SK-N-SH (cell line): Measurements from ENCODE around the gene PGGHG. TPM values are rescaled to one million over a fixed set of nuclear protein-coding genes. Genes with fewer than 3 reads are reported as not detected.
A peak's percentile ranks its signal among the peaks of the same experiment; 100 is the strongest.

Source experiments
- CTCF ChIA-PET: fragments of 300-600, 350-600 bp; formaldehyde crosslinking; extraction: SDS; loops from one replicate; lab custom pipeline; 2021; lab: Yijun Ruan, JAX
- POLR2A ChIA-PET: fragments of 350-600 bp; sonication (Branson Sonifier 250); formaldehyde crosslinking; extraction: SDS; loops from one replicate; lab custom pipeline; 2020; ENCODE audit warnings: antibody characterized with exemption, inconsistent platforms; lab: Yijun Ruan, JAX
- DNase-seq: peaks from one replicate; pipeline ENCODE4 v3.0.0; 2012
- H2AFZ ChIP-seq: fragments of 200-600 bp; sonication (generic); 2 replicates; pipeline ENCODE4 v1.8.1; 2016; ENCODE audit warnings: antibody characterized with exemption, mild to moderate bottlenecking, low read depth
- H3F3A ChIP-seq: fragments of 200-600 bp; sonication (generic); replicated peaks from 2 replicates; pipeline ENCODE3; 2016; ENCODE audit warnings: antibody characterized with exemption, mild to moderate bottlenecking; ENCODE audit not compliant: insufficient read depth
- H3K27ac ChIP-seq, 2 experiments: fragments of 200-500 bp in 1 of 2; fragments of 200-600 bp in 1 of 2; sonication (Bioruptor generic) in 1 of 2; sonication (generic), shearing (Covaris generic) in 1 of 2; 2 replicates each; pipeline versions ENCODE4 v1.5.1 to v1.6.1; 2014 to 2016; ENCODE audit warnings: low read depth in 2 of 2, inconsistent platforms in 1 of 2, low read length in 1 of 2, mild to moderate bottlenecking in 1 of 2, mixed read lengths in 1 of 2
- H3K27me3 ChIP-seq: fragments of 200-600 bp; sonication (generic), shearing (Covaris generic); 2 replicates; pipeline ENCODE4 v1.6.1; 2016; ENCODE audit warnings: mixed run types; ENCODE audit not compliant: insufficient read depth
- H3K36me3 ChIP-seq, 2 experiments: fragments of 200-500 bp in 1 of 2; fragments of 200-600 bp in 1 of 2; sonication (Bioruptor generic) in 1 of 2; sonication (generic) in 1 of 2; replicated peaks in 1 of 2; 2 replicates each; pipeline versions ENCODE3 to v1.5.1; 2014 to 2016; ENCODE audit warnings: low read length in 1 of 2, mild to moderate bottlenecking in 1 of 2; ENCODE audit not compliant: insufficient read depth in 2 of 2, control insufficient read depth in 1 of 2
- H3K4me1 ChIP-seq, 2 experiments: fragments of 200-500 bp in 1 of 2; fragments of 200-600 bp in 1 of 2; sonication (Bioruptor generic) in 1 of 2; sonication (generic), shearing (Covaris generic) in 1 of 2; 2 replicates each; pipeline versions ENCODE4 v1.5.1 to v1.6.1; 2014 to 2016; ENCODE audit warnings: low read depth in 1 of 2, low read length in 1 of 2, mixed run types in 1 of 2; ENCODE audit not compliant: insufficient read depth in 2 of 2, control insufficient read depth in 1 of 2
- H3K4me2 ChIP-seq: fragments of 200-600 bp; sonication (generic), shearing (Covaris generic); 2 replicates; pipeline ENCODE4 v1.6.1; 2017; ENCODE audit warnings: mixed run types
- H3K4me3 ChIP-seq, 2 experiments: fragments of 200-500 bp in 1 of 2; fragments of 200-600 bp in 1 of 2; sonication (Bioruptor generic) in 1 of 2; sonication (generic), shearing (Covaris generic) in 1 of 2; 2 replicates each; pipeline versions ENCODE4 v1.5.1 to v1.8.1; 2014 to 2016; ENCODE audit warnings: low read depth in 2 of 2, inconsistent platforms in 1 of 2, low read length in 1 of 2, mild to moderate bottlenecking in 1 of 2, mixed read lengths in 1 of 2, moderate library complexity in 1 of 2
- H3K79me2 ChIP-seq: fragments of 200-600 bp; sonication (generic); 2 replicates; pipeline ENCODE4 v1.8.1; 2017; ENCODE audit warnings: mild to moderate bottlenecking; ENCODE audit not compliant: insufficient read depth
- H3K9ac ChIP-seq: fragments of 200-600 bp; sonication (generic); 2 replicates; pipeline ENCODE4 v1.6.1; 2017; ENCODE audit warnings: mixed run types
- H3K9me2 ChIP-seq: fragments of 200-600 bp; sonication (generic); 2 replicates; pipeline ENCODE4 v1.6.1; 2017; ENCODE audit warnings: mixed run types
- H3K9me3 ChIP-seq: fragments of 200-600 bp; sonication (generic); 2 replicates; pipeline ENCODE4 v1.6.1; 2017; ENCODE audit warnings: mixed run types, mild to moderate bottlenecking, moderate library complexity
- H4K20me1 ChIP-seq: fragments of 200-600 bp; sonication (generic); 2 replicates; pipeline ENCODE4 v1.6.1; 2017; ENCODE audit warnings: mild to moderate bottlenecking, mixed run types; ENCODE audit not compliant: insufficient read depth
- CHD2 ChIP-seq: fragments of 150-350 bp; IDR thresholded peaks from 2 replicates; pipeline ENCODE4 v1.6.1; 2018; ENCODE audit warnings: low read length; ENCODE audit not compliant: partially characterized antibody
- CTCF ChIP-seq: fragments of 200-600 bp; sonication (generic); IDR thresholded peaks from 2 replicates; pipeline ENCODE4 v1.6.1; 2017; ENCODE audit warnings: antibody characterized with exemption, mild to moderate bottlenecking, moderate library complexity
- EP300 ChIP-seq, 2 experiments: IDR thresholded peaks; 2 replicates each; pipeline versions ENCODE4 v1.4.0 to v1.6.1; 2012; ENCODE audit warnings: borderline replicate concordance in 1 of 2, low read depth in 1 of 2, low read length in 1 of 2
- FOSL2 ChIP-seq: IDR thresholded peaks from 2 replicates; pipeline ENCODE4 v1.4.0; 2012; ENCODE audit warnings: low read depth, mild to moderate bottlenecking, moderate library complexity, borderline replicate concordance
- FOXJ3 ChIP-seq: sonication (generic); formaldehyde crosslinking; IDR thresholded peaks from 2 replicates; pipeline ENCODE4 v1.5.1; 2020; ENCODE audit warnings: mild to moderate bottlenecking, missing genetic modification reagents
- GABPA ChIP-seq: IDR thresholded peaks from 2 replicates; pipeline ENCODE4 v1.4.0; 2012; ENCODE audit warnings: low read depth, mild to moderate bottlenecking
- GATA2 ChIP-seq: sonication (generic); formaldehyde crosslinking; IDR thresholded peaks from 2 replicates; pipeline ENCODE4 v1.5.0; 2020; ENCODE audit warnings: mild to moderate bottlenecking, missing genetic modification reagents
- JUND ChIP-seq: IDR thresholded peaks from 2 replicates; pipeline ENCODE4 v1.4.0; 2012
- MAX ChIP-seq: IDR thresholded peaks from 2 replicates; pipeline ENCODE4 v1.4.0; 2012; ENCODE audit warnings: low read depth
- MEF2A ChIP-seq: IDR thresholded peaks from 2 replicates; pipeline ENCODE4 v1.4.0; 2012; ENCODE audit warnings: low read depth, borderline replicate concordance
- NFIC ChIP-seq: IDR thresholded peaks from 2 replicates; pipeline ENCODE4 v1.4.0; 2012; ENCODE audit warnings: borderline replicate concordance
- NRF1 ChIP-seq: IDR thresholded peaks from 2 replicates; pipeline ENCODE4 v1.6.1; 2012; ENCODE audit warnings: low read depth, mild to moderate bottlenecking, low read length
- REST ChIP-seq: IDR thresholded peaks from 2 replicates; pipeline ENCODE4 v1.6.1; 2012; ENCODE audit warnings: mild to moderate bottlenecking, low read depth, low read length, moderate library complexity
- RFX5 ChIP-seq: IDR thresholded peaks from 2 replicates; pipeline ENCODE4 v1.6.1; 2012; ENCODE audit warnings: mild to moderate bottlenecking, improper control_type of control experiment, low read length
- RXRA ChIP-seq: IDR thresholded peaks from 2 replicates; pipeline ENCODE4 v1.4.0; 2012; ENCODE audit warnings: low read depth, mild to moderate bottlenecking, borderline replicate concordance
- SIN3A ChIP-seq: IDR thresholded peaks from 2 replicates; pipeline ENCODE4 v1.6.1; 2012; ENCODE audit warnings: low read depth, mild to moderate bottlenecking, low read length, moderate library complexity, borderline replicate concordance
- SMC3 ChIP-seq: IDR thresholded peaks from 2 replicates; pipeline ENCODE4 v1.6.1; 2012; ENCODE audit warnings: low read depth, low read length, improper control_type of control experiment
- TCF12 ChIP-seq: IDR thresholded peaks from 2 replicates; pipeline ENCODE4 v1.4.0; 2012
- YY1 ChIP-seq: IDR thresholded peaks from 2 replicates; pipeline ENCODE4 v1.4.0; 2012; ENCODE audit warnings: low read depth, mild to moderate bottlenecking
- WGBS: methylation state at CpG from one replicate; pipeline ENCODE4 v1.1.6; 2017; ENCODE audit warnings: low lambda C conversion rate; 5-methylcytosine and 5-hydroxymethylcytosine counted together
- polyA plus RNA-seq, 3 experiments: library from polyadenylated mRNA; depleted of rRNA; stranded (reverse); fragments of >200 nt; gene quantifications; 2 replicates each; pipeline ENCODE4 v1.2.3, GENCODE V29; 2012

The PGGHG gene
- polyA plus RNA-seq, 1 of the 3 experiments (the other 2 are of a cell fraction): 19.9 TPM

- Histone ChIP-seq H3K9me3 (no peaks in the 10 kb centered on the region), H3K36me3 (no peaks in the 10 kb centered on the region), H3K9ac (no peak overlapping the region), H3K4me2 (no peak overlapping the region), H3K9me2 (no peaks in the 10 kb centered on the region), H3F3A (no peaks in the 10 kb centered on the region), H3K4me3 (no peak overlapping the region), H4K20me1 (no peaks in the 10 kb centered on the region), H2AFZ (no peak overlapping the region), H3K4me1 (no peaks in the 10 kb centered on the region), H3K27me3 (peaks cover 56% of the 10 kb centered on the region), H3K79me2 (no peaks in the 10 kb centered on the region), H3K27ac (no peak overlapping the region)
- peak; percentile 32 for DNase-seq
- WGBS: 7% methylated on average over 11 of the region's 26 CpGs
- POLR2A ChIA-PET: no interaction called here
- CTCF ChIA-PET: interaction anchor here (1.4 to 4.1 kb wide), 3 partner anchors 24 to 36 kb away, joined by 3 to 16 read pairs (median 3); no protein-coding TSS in a partner anchor
- TF ChIP-seq FOSL2: no peak
- TF ChIP-seq NFIC: no peak
- no peak for TF ChIP-seq SMC3
- TF ChIP-seq MEF2A: no peak
- no peak for TF ChIP-seq TCF12
- TF ChIP-seq GATA2: no peak
- TF ChIP-seq GABPA: no peak
- TF ChIP-seq REST: no peak
- no peak for TF ChIP-seq MAX
- no peak for TF ChIP-seq EP300 (IDR thresholded peaks at IDR 0.05; ENCODE audit: borderline replicate concordance in 1 of 2, low read depth in 1 of 2, low read length in 1 of 2)
- no peak for TF ChIP-seq RXRA
- no peak for TF ChIP-seq CTCF
- no peak for TF ChIP-seq NRF1
- TF ChIP-seq JUND: no peak
- no peak for TF ChIP-seq FOXJ3 (CRISPR knock-in tag)
- TF ChIP-seq CHD2: no peak
- no peak for TF ChIP-seq YY1
- no peak for TF ChIP-seq SIN3A
- no peak for TF ChIP-seq RFX5
These were observed 7.3 kb upstream of the PGGHG start for GRCh38 chr11:281486-282161.
